ENCODE measurements around the gene PHF3. TPM values are rescaled to one million over a fixed set of nuclear protein-coding genes. Genes with fewer than 3 reads are reported as not detected.
A peak's percentile ranks its signal among the peaks of the same experiment; 100 is the strongest.

PHF3 gene
- polyA plus RNA-seq, 2 of the 4 experiments (the other 2 are of a cell fraction) = 13.9 to 28.4 TPM

- Histone ChIP-seq H3K4me3 (peak overlapping the region; percentile 95), H3K4me1 (peaks cover 38% of the 10 kb centered on the region), H3K27ac (peak overlapping the region; percentile 96 to 98), H3K4me2 (peak overlapping the region; percentile 89), H3K9me3 (no peaks in the 10 kb centered on the region)
- peak; percentile 7 to 39 for DNase-seq (ENCODE audit: low read depth in 1 of 2, low spot score in 1 of 2)
- TF ChIP-seq, protein P1, sequence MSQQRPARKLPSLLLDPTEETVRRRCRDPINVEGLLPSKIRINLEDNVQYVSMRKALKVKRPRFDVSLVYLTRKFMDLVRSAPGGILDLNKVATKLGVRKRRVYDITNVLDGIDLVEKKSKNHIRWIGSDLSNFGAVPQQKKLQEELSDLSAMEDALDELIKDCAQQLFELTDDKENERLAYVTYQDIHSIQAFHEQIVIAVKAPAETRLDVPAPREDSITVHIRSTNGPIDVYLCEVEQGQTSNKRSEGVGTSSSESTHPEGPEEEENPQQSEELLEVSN (IDR thresholded peaks at IDR 0.05; ENCODE audit: borderline replicate concordance, low read depth) = no peak
- TF ChIP-seq USF2 (IDR thresholded peaks at IDR 0.05) (peak; percentile 38; the same call in 1 of the 2 replicates), EHMT2 (IDR thresholded peaks at IDR 0.05; ENCODE audit: low read depth) (no peak), PHF8 (IDR thresholded peaks at IDR 0.05; ENCODE audit: borderline replicate concordance, low read depth) (peak; percentile 19; the same call in 1 of the 2 replicates)
- peak; percentile 19 to 32; a peak in 4 of 6 replicates for ATAC-seq
- WGBS (ENCODE audit: missing lambda C conversion rate) = 1% methylated on average over 16 of the region's 23 CpGs
- POLR2A ChIA-PET = interaction anchor here (2.1 kb wide), 1 partner anchor 27 kb away, joined by 8 read pairs; no protein-coding TSS in a partner anchor
- no peak for FAIRE-seq
- CTCF ChIA-PET = interaction anchor here (1.0 to 2.5 kb wide), 5 partner anchors 29 to 284 kb away, joined by 3 to 14 read pairs (median 4); no protein-coding TSS in a partner anchor
Observed at GRCh38 chr6:63636518-63637021, 968 bp downstream of the PHF3 start.

- Histone ChIP-seq H3K9me3 (no peaks in the 10 kb centered on the region), H3K4me2 (peak overlapping the region; percentile 89), H3K4me3 (peak overlapping the region; percentile 95), H3K4me1 (peaks cover 38% of the 10 kb centered on the region), H3K27ac (0 out of 6 replicates have a peak overlapping the region, but pooled peaks of 1 of the 2 experiments have one; percentile 45)
- ATAC-seq = no peak
- POLR2A ChIA-PET = no interaction called here
- TF ChIP-seq JUN (IDR thresholded peaks at IDR 0.05) (no peak), CEBPB (IDR thresholded peaks at IDR 0.05) (peak; percentile 42 to 44; a peak in 2 of 4 replicates), NPAS2 (CRISPR knock-in tag; IDR thresholded peaks at IDR 0.05; ENCODE audit: borderline replicate concordance) (no peak)
- CTCF ChIA-PET = no interaction called here
- WGBS (ENCODE audit: missing lambda C conversion rate) = 5% methylated on average over 2 of the region's 2 CpGs
- DNase-seq (ENCODE audit: low read depth in 1 of 2, low spot score in 1 of 2) = no peak
- FAIRE-seq = no peak
Observed at GRCh38 chr6:63637865-63638445, 2.4 kb downstream of the PHF3 start.

GRCh38 chr6:63640062-63640461 lies 4.5 kb downstream of the PHF3 start:
- ATAC-seq (no peak), FAIRE-seq (no peak), DNase-seq (ENCODE audit: low read depth in 1 of 2, low spot score in 1 of 2) (no peak)
- Histone ChIP-seq H3K27ac (no peak overlapping the region), H3K4me1 (peaks cover 50% of the 10 kb centered on the region), H3K4me2 (peak overlapping the region; percentile 89), H3K9me3 (no peaks in the 10 kb centered on the region), H3K4me3 (no peak overlapping the region)
- ChIA-PET POLR2A (no interaction called here), CTCF (no interaction called here)
- TF ChIP-seq, protein P1 (IDR thresholded peaks at IDR 0.05; ENCODE audit: borderline replicate concordance, low read depth) = no peak
- TF ChIP-seq FOSL2 (IDR thresholded peaks at IDR 0.05) (no peak), FOSL2 (CRISPR knock-in tag; IDR thresholded peaks at IDR 0.05) (peak; percentile 42; the same call in 1 of the 2 replicates)
- WGBS (ENCODE audit: missing lambda C conversion rate) = 22% methylated on average over 2 of the region's 2 CpGs

GRCh38 chr6:63643862-63644261 lies 8.3 kb downstream of the PHF3 start:
- FAIRE-seq (no peak), ATAC-seq (no peak), DNase-seq (ENCODE audit: low read depth in 1 of 2, low spot score in 1 of 2) (no peak)
- ChIA-PET CTCF (no interaction called here), POLR2A (no interaction called here)
- Histone ChIP-seq H3K9me3 (no peaks in the 10 kb centered on the region), H3K4me2 (no peak overlapping the region), H3K4me1 (peaks cover 41% of the 10 kb centered on the region), H3K27ac (no peak overlapping the region), H3K4me3 (no peak overlapping the region)
- TF ChIP-seq NFE2L2 (conservative IDR thresholded peaks at IDR 0.05; ENCODE audit: low read length) (no peak), RARB (CRISPR knock-in tag; IDR thresholded peaks at IDR 0.05) (no peak), MAFK (IDR thresholded peaks at IDR 0.05; ENCODE audit: partially characterized antibody) (no peak)
- WGBS (ENCODE audit: missing lambda C conversion rate) = 41% methylated on average over 1 of the region's 1 CpG
